ENCODE results near the gene KRTAP10-11. TPM values are rescaled to one million over a fixed set of nuclear protein-coding genes. Genes with fewer than 3 reads are reported as not detected.
"Not testable (repeated sequence)": the region's sequence is repeated elsewhere in the genome, so short reads cannot be mapped to it uniquely, and the experiment has no call there.

Gene KRTAP10-11
- total RNA-seq, 2 donors from 2014 or later = not detected

- ATAC-seq (replicated peaks in 1 of 2) = no peak
- peaks cover 23% of the 10 kb centered on the region for H3K4me1 Mint-ChIP-seq (ENCODE audit: low read depth)
- no peaks in the 10 kb centered on the region for H3K9me3 Mint-ChIP-seq
- no peak for DNase-seq
- H3K27me3 Mint-ChIP-seq (ENCODE audit: low read depth) = peaks cover 8% of the 10 kb centered on the region
- H3K36me3 Mint-ChIP-seq (ENCODE audit: insufficient read depth in 2 of 2) = no peaks in the 10 kb centered on the region
- no peak overlapping the region for H3K27ac Mint-ChIP-seq
- no peak overlapping the region for H3K4me3 Mint-ChIP-seq
Measured at GRCh38 chr21:44686843-44687561, 40.8 kb downstream of the KRTAP10-11 start.

GRCh38 chr21:44687671-44688070, 41.5 kb downstream of the KRTAP10-11 start:
- Mint-ChIP-seq H3K27ac (no peak overlapping the region), H3K4me3 (no peak overlapping the region), H3K36me3 (ENCODE audit: insufficient read depth in 2 of 2) (peaks cover 2% of the 10 kb centered on the region in 2 donors), H3K9me3 (peaks cover 0 to under 1% of the 10 kb centered on the region in 2 donors), H3K4me1 (ENCODE audit: low read depth) (peaks cover 23% of the 10 kb centered on the region), H3K27me3 (ENCODE audit: low read depth) (peaks cover 8% of the 10 kb centered on the region)
- ATAC-seq (replicated peaks in 1 of 2) = no peak
- DNase-seq = no peak

GRCh38 chr21:44689740-44690139, 43.5 kb downstream of the KRTAP10-11 start:
- not testable (repeated sequence) for H3K36me3 Mint-ChIP-seq (ENCODE audit: insufficient read depth in 2 of 2); H3K4me3 Mint-ChIP-seq; H3K9me3 Mint-ChIP-seq; ATAC-seq (replicated peaks in 1 of 2); H3K27ac Mint-ChIP-seq; DNase-seq; H3K27me3 Mint-ChIP-seq (ENCODE audit: low read depth)
- peaks cover 23% of the 10 kb centered on the region for H3K4me1 Mint-ChIP-seq (ENCODE audit: low read depth)

GRCh38 chr21:44691686-44692085, 45.5 kb downstream of the KRTAP10-11 start:
- H3K27me3 Mint-ChIP-seq (ENCODE audit: low read depth) = peaks cover 10% of the 10 kb centered on the region
- peaks cover 3 to 5% of the 10 kb centered on the region in 2 donors for H3K9me3 Mint-ChIP-seq
- no peak overlapping the region for H3K4me3 Mint-ChIP-seq
- ATAC-seq (replicated peaks in 1 of 2) = no peak
- no peak for DNase-seq
- no peak overlapping the region for H3K27ac Mint-ChIP-seq
- H3K36me3 Mint-ChIP-seq (ENCODE audit: insufficient read depth in 2 of 2) = peaks cover 4 to 7% of the 10 kb centered on the region in 2 donors
- peaks cover 11% of the 10 kb centered on the region for H3K4me1 Mint-ChIP-seq (ENCODE audit: low read depth)

- H3K4me1 Mint-ChIP-seq (ENCODE audit: low read depth) = peaks cover 9% of the 10 kb centered on the region
- no peak overlapping the region for H3K4me3 Mint-ChIP-seq
- no peak for ATAC-seq (replicated peaks in 1 of 2)
- peaks cover 3 to 5% of the 10 kb centered on the region in 2 donors for H3K9me3 Mint-ChIP-seq
- H3K36me3 Mint-ChIP-seq (ENCODE audit: insufficient read depth in 2 of 2) = peaks cover 4 to 7% of the 10 kb centered on the region in 2 donors
- no peak for DNase-seq
- no peak overlapping the region for H3K27ac Mint-ChIP-seq
- peaks cover 22% of the 10 kb centered on the region for H3K27me3 Mint-ChIP-seq (ENCODE audit: low read depth)
Measured at GRCh38 chr21:44692798-44693512, 46.7 kb downstream of the KRTAP10-11 start.

GRCh38 chr21:44694776-44695175, 48.6 kb downstream of the KRTAP10-11 start:
- Mint-ChIP-seq H3K4me3 (no peak overlapping the region), H3K9me3 (peaks cover 3 to 5% of the 10 kb centered on the region in 2 donors), H3K27me3 (ENCODE audit: low read depth) (peaks cover 38% of the 10 kb centered on the region), H3K36me3 (ENCODE audit: insufficient read depth in 2 of 2) (peaks cover 4 to 7% of the 10 kb centered on the region in 2 donors), H3K4me1 (ENCODE audit: low read depth) (peaks cover 9% of the 10 kb centered on the region), H3K27ac (no peak overlapping the region)
- ATAC-seq (replicated peaks in 1 of 2) = no peak
- DNase-seq = no peak

- Mint-ChIP-seq H3K4me1 (ENCODE audit: low read depth) (peaks cover 9% of the 10 kb centered on the region), H3K36me3 (ENCODE audit: insufficient read depth in 2 of 2) (peaks cover 4 to 7% of the 10 kb centered on the region in 2 donors), H3K27ac (no peak overlapping the region), H3K4me3 (no peak overlapping the region), H3K9me3 (peaks cover 3 to 5% of the 10 kb centered on the region in 2 donors), H3K27me3 (ENCODE audit: low read depth) (peaks cover 42% of the 10 kb centered on the region)
- no peak for ATAC-seq (replicated peaks in 1 of 2)
- DNase-seq = no peak
Measured at GRCh38 chr21:44695184-44695583, 49.0 kb downstream of the KRTAP10-11 start.

GRCh38 chr21:44695641-44696040, 49.4 kb downstream of the KRTAP10-11 start:
- H3K27me3 Mint-ChIP-seq (ENCODE audit: low read depth) = peaks cover 43% of the 10 kb centered on the region
- no peak overlapping the region for H3K4me3 Mint-ChIP-seq
- H3K27ac Mint-ChIP-seq = no peak overlapping the region
- H3K4me1 Mint-ChIP-seq (ENCODE audit: low read depth) = peaks cover 9% of the 10 kb centered on the region
- DNase-seq = no peak
- peaks cover 4 to 7% of the 10 kb centered on the region in 2 donors for H3K36me3 Mint-ChIP-seq (ENCODE audit: insufficient read depth in 2 of 2)
- peaks cover 3 to 5% of the 10 kb centered on the region in 2 donors for H3K9me3 Mint-ChIP-seq
- ATAC-seq (replicated peaks in 1 of 2) = no peak

GRCh38 chr21:44696572-44696971, 50.4 kb downstream of the KRTAP10-11 start:
- no peak for DNase-seq

More at GRCh38 chr21:44696572-44696971, 50.4 kb downstream of the KRTAP10-11 start:
- Mint-ChIP-seq H3K4me1 (ENCODE audit: low read depth) (peaks cover 4% of the 10 kb centered on the region), H3K36me3 (ENCODE audit: insufficient read depth in 2 of 2) (peaks cover 4 to 7% of the 10 kb centered on the region in 2 donors), H3K9me3 (peaks cover 3 to 5% of the 10 kb centered on the region in 2 donors), H3K4me3 (no peak overlapping the region), H3K27me3 (ENCODE audit: low read depth) (peaks cover 43% of the 10 kb centered on the region), H3K27ac (no peak overlapping the region)
- no peak for ATAC-seq (replicated peaks in 1 of 2)

Other genes with a start within 250 kb of the KRTAP10-11 start
- gene LRRC3, start 190.9 kb upstream of the KRTAP10-11 start, total RNA-seq = 1 to 10 TPM; 2.8 to 3.8 TPM
- gene KRTAP10-1, start 106.2 kb upstream of the KRTAP10-11 start, total RNA-seq = not detected
- gene KRTAP10-2, start 94.9 kb upstream of the KRTAP10-11 start, total RNA-seq = not detected
- gene KRTAP10-3, start 87.6 kb upstream of the KRTAP10-11 start, total RNA-seq = not detected
- gene KRTAP10-4, start 72.7 kb upstream of the KRTAP10-11 start, total RNA-seq = not detected
- not detected for gene KRTAP10-5, start 65.8 kb upstream of the KRTAP10-11 start, total RNA-seq
- not detected for gene KRTAP10-6, start 53.9 kb upstream of the KRTAP10-11 start, total RNA-seq
- not detected for gene KRTAP10-7, start 45.8 kb upstream of the KRTAP10-11 start, total RNA-seq
- gene KRTAP10-8, start 34.3 kb upstream of the KRTAP10-11 start, total RNA-seq = not detected
- gene KRTAP10-9, start 19.3 kb upstream of the KRTAP10-11 start, total RNA-seq = not detected
- gene KRTAP10-10, start 9.1 kb upstream of the KRTAP10-11 start, total RNA-seq = not detected
- not detected for gene KRTAP12-4, start 8.2 kb downstream of the KRTAP10-11 start, total RNA-seq
- gene KRTAP12-3, start 11.5 kb downstream of the KRTAP10-11 start, total RNA-seq = not detected
- gene KRTAP12-2, start 20.5 kb downstream of the KRTAP10-11 start, total RNA-seq = not detected
- gene KRTAP12-1, start 35.7 kb downstream of the KRTAP10-11 start, total RNA-seq = not detected
- not detected for gene KRTAP10-12, start 50.8 kb downstream of the KRTAP10-11 start, total RNA-seq
- not detected for gene TSPEAR, start 65.2 kb downstream of the KRTAP10-11 start, total RNA-seq
- gene UBE2G2, start 155.4 kb downstream of the KRTAP10-11 start, total RNA-seq = 10 to 100 TPM; 85.2 to 95.6 TPM
- 10 to 100 TPM; 60.1 to 67.8 TPM for gene SUMO3, start 171.6 kb downstream of the KRTAP10-11 start, total RNA-seq
- gene PTTG1IP, start 227.3 kb downstream of the KRTAP10-11 start, total RNA-seq = 10 to 100 TPM; 63.9 to 70.5 TPM

Measured in activated T-cell treated with anti-CD3 and anti-CD28 coated beads, Interleukin-2, amount 50 U/mL, for 72 hours (primary cell).